ENCODE measurements around the gene JAM3.

DNA sequence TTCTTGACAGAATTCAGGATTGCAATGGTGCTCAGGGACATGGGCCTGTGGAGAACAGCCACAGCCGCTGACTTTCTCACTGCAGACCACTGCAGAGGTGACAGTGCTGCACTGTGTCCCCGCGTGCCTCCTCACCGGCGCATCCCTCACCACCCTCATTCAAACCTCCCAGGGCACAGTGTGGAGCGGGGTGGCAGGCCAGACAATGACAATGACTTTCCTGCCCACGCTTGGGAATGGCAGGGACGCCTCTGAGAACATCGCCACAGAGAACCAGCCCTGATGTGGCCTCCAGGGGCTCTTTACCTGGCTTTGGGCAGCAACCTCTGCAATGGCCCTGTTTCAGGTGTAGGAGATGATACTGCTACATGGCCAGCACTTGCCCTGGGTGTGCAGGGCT, 89.2 kb downstream of the JAM3 start:
- TF ChIP-seq, protein P1, sequence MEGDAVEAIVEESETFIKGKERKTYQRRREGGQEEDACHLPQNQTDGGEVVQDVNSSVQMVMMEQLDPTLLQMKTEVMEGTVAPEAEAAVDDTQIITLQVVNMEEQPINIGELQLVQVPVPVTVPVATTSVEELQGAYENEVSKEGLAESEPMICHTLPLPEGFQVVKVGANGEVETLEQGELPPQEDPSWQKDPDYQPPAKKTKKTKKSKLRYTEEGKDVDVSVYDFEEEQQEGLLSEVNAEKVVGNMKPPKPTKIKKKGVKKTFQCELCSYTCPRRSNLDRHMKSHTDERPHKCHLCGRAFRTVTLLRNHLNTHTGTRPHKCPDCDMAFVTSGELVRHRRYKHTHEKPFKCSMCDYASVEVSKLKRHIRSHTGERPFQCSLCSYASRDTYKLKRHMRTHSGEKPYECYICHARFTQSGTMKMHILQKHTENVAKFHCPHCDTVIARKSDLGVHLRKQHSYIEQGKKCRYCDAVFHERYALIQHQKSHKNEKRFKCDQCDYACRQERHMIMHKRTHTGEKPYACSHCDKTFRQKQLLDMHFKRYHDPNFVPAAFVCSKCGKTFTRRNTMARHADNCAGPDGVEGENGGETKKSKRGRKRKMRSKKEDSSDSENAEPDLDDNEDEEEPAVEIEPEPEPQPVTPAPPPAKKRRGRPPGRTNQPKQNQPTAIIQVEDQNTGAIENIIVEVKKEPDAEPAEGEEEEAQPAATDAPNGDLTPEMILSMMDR (IDR thresholded peaks at IDR 0.05): no peak
- no peak for TF ChIP-seq POLR2A (IDR thresholded peaks at IDR 0.05)
- no peak for TF ChIP-seq EP300 (IDR thresholded peaks at IDR 0.05)

Measured in suprapubic skin (tissue), 3 donors.